Ammon's horn (tissue), 1 donor: Measurements from ENCODE around the gene RXFP1.

Experiments
- DNase-seq: peaks from one replicate; pipeline ENCODE4 v3.0.0-alpha.2; 2016; ENCODE audit warnings: low spot score

The RXFP1 gene

DNA sequence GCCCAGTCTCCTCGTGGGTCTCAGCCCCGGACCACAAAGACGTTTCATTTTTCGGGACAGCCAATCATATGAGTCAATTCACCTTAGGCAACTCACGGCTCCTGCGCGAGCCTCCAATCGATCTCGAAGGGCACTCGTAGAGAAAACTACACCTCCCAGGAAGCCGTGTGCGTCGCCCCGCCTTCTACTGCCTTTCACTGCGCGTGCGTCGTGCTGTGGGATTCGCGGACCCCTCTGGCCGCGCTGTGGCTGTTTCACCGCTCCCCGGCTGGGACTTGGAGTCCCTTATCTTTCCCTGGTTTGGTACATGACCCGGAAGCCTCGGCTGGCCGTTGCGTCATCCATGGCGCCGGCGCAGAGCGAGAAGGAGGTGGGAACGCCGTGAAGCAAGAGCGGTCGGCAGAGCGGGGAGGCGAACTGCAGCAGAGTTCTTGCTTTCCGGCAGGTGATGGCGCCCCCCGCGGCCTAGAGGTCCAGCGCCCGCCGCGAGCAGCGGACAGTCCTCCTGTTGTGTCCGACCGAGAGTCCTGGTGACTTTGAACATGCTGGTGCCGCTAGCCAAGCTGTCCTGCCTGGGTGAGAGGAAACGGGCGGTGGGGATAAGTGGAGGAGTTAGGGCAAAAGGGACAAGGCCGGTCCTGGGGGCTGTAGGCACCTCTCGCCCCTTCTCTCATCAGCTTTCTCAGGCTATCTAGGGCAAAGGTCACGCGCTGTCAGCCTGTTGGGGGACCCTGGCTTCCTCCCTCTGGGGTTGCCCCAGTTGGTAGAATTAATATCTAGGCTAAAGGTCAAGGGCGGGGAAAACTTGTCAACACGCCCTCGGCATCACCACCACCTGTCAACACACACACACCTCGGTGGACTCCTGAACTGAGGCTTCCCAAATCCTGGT, 150.5 kb downstream of the RXFP1 start, which contains the start of gene ETFDH:
Gene ETFDH (plus strand): TSS at position 382 of the 892 bp plus-strand sequence. CDS start 161 bp downstream, at position 543.
- DNase-seq, result peak; percentile 99

DNA sequence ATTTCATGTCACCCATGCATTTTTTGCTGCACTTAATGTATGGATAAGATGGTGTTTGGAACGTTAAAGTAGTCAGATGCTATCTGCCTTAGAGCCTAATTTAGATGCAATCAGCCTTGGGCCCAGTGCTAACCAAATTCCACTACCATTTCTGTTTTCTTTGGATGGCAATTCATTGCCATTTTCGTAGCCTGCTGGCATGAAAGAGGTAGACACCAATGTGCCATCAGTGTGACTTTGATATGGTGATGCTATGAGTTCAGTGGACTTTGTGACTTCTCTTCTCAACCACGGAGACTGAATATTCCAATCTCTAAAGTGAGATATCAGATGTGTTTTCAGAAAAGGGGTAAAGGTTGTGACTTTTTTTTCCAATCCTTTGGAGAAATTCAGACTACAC, 152.0 kb downstream of the RXFP1 start:
- DNase-seq, result no peak

DNA sequence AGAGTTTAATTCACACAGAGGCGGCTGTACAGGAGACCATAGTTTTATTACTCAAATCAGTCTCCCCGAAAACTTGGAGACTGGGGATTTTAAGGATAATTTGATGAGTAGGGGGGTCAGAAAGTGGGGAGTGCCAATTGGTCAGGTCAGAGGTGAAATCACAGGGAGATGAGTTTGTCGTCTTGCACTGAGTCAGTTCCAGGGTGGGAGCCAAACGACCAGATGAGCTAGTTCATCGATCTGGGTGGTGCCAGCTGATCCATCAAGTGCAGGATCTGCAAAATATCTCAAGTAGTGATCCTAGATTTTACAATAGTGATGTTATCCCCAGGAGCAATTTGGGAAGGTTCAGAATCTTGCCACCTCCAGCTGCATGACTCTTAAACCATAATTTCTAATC, 154.4 kb downstream of the RXFP1 start:
- no peak for DNase-seq

DNA sequence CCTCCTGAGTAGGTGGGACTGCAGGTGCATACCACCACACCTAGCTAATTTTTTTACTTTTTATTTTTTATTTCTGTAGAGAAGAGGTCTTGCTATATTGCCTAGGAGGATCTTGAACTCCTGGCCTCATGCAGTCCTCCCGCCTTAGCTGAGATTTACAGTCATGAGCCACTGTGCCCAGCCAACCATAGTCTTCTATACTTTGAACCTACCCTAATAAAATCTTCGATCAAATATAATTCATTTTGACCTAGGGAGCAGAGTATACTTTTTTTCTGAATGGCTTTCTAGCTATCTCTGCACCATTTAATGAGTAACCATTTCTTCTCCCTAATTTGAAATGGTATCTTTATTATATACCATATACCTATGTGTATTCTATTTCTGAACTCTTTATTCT, 157.1 kb downstream of the RXFP1 start:
- no peak for DNase-seq

DNA sequence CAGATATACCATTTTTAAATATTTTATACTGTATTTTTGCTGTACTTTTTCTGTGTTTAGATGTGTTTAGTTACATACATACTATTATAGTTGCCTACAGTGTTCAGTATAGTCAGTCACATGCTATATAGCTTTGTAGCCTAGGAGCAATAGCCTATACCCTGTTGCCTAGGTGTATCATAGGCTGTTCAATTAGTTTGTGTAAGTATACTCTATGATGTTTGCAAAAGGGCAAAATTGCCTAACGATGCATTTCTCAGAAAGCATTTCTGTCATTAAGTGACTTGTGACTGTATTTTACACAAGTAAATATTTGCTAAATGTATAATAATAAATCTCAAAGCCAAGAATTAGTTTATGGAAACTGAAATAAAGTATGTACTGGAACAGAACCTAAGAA, 159.9 kb downstream of the RXFP1 start:
- DNase-seq, result no peak

DNA sequence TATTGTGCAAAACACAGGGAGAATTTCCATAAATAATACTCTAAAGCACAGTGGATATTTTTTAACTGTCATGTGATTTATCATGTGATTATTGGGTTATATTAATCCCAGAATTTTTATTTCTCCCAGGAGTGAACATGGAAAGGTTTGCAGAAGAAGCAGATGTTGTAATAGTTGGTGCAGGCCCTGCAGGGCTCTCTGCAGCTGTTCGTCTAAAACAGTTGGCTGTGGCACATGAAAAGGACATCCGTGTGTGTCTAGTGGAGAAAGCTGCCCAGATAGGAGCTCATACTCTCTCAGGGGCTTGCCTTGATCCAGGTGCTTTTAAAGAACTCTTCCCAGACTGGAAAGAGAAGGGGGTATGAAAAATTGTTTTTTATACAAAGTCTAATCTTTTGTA, 160.4 kb downstream of the RXFP1 start:
- no peak for DNase-seq

DNA sequence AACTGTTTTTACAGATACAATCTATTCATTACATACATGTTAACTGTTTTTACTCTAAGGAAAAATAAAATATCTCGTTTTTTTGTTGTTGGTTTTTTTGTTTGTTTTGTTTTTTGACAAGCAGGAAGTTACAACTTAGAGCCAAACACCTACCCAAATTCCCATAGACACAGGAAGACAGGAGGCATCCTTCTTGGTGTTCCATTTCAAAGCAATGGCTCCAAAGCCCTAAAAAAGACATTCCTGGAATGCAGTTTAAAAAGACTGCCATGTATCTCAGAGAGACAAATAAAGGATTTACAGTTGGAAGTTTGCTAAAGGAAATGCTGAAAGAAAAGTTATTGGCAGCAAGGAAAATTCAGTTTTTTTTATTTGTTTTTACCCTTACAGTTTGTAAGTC, 167.1 kb downstream of the RXFP1 start:
- DNase-seq, result no peak
